ENCODE measurements around the gene PDXP. TPM values are rescaled to one million over a fixed set of nuclear protein-coding genes. Genes with fewer than 3 reads are reported as not detected.
A peak's percentile ranks its signal among the peaks of the same experiment; 100 is the strongest.

The PDXP gene
- total and polyA plus RNA-seq, 9 of the 15 experiments (the other 6 are each of a cell fraction or from before 2014, with no cell fraction given), result 7.9 to 54.2 (median 38.8) TPM

DNA sequence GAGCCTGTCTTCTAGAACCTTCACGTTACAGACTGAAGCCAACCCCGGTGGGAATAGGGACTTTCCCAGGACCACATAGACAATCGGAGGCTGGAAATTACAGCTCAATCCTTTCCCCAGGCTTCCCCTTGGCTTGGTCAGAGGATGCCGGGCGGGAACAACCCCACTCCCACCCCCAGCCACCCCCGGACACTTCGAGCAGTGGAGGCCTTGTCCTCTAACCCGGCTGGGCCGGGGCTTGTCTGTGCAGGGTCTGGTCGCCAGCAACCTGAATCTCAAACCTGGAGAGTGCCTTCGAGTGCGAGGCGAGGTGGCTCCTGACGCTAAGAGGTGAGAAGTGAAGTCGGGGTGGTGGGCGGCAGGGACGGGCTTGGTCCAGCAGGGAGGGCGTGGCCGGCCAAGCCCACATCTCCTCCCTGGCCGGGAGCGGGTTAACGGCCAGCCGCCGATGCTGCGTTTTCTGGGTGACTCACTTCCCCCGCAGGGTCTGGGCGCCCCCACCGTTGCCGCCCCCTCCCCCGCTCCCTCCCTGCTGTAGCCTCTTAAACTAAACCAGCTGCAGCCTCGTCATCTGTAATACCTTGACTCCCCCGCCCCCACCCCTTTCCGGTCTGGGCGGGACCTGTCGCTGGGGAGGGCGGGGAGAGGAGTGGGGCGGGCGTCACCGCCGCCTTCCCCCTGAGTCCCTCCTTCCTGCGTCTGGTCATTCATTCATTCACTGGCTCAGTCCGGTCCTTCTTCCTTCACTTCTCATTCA, 18.4 kb downstream of the PDXP start (continued):
- TF ChIP-seq KDM1A (IDR thresholded peaks at IDR 0.05) (peak in 1 of 2 experiments; percentile 52; a peak in 1 of 4 replicates), KAT8 (IDR thresholded peaks at IDR 0.05; ENCODE audit: low read depth) (no peak), ZC3H11A (IDR thresholded peaks at IDR 0.05; ENCODE audit: low read depth, low read length) (no peak), CBFB (CRISPR knock-in tag; IDR thresholded peaks at IDR 0.05) (no peak), POLR2G (IDR thresholded peaks at IDR 0.05; ENCODE audit: low read depth, low read length) (peak; percentile 74), HNRNPLL (IDR thresholded peaks at IDR 0.05; ENCODE audit: low read depth, low read length, poor library complexity, severe bottlenecking) (no peak), MTA1 (IDR thresholded peaks at IDR 0.05; ENCODE audit: borderline replicate concordance) (no peak), FOS (IDR thresholded peaks at IDR 0.05; ENCODE audit: extremely low read depth, insufficient read length) (peak; percentile 30), ZKSCAN3 (CRISPR knock-in tag; IDR thresholded peaks at IDR 0.05) (no peak), ERF (CRISPR knock-in tag; IDR thresholded peaks at IDR 0.05) (no peak), TAF9B (IDR thresholded peaks at IDR 0.05; ENCODE audit: partially characterized antibody) (peak; percentile 92), L3MBTL2 (IDR thresholded peaks at IDR 0.05) (peak; percentile 81), EZH2 (IDR thresholded peaks at IDR 0.05; ENCODE audit: borderline replicate concordance, low read depth, low read length) (no peak), ZNF184 (CRISPR knock-in tag; IDR thresholded peaks at IDR 0.05) (no peak), ZKSCAN1 (IDR thresholded peaks at IDR 0.05; ENCODE audit: low read depth, low read length) (no peak), ETV5 (CRISPR knock-in tag; IDR thresholded peaks at IDR 0.05; ENCODE audit: low read depth) (peak; percentile 92), NEUROD1 (IDR thresholded peaks at IDR 0.05; ENCODE audit: borderline replicate concordance, low read depth, low read length, partially characterized antibody) (peak; percentile 44), TAF15 (IDR thresholded peaks at IDR 0.05; ENCODE audit: low read depth, low read length) (no peak), E2F3 (CRISPR knock-in tag; IDR thresholded peaks at IDR 0.05) (no peak), ZFP30 (CRISPR knock-in tag; IDR thresholded peaks at IDR 0.05; ENCODE audit: borderline replicate concordance) (no peak), NCOA1 (IDR thresholded peaks at IDR 0.05; ENCODE audit: low read depth) (0 out of 2 replicates have a peak, but pooled peaks have one; percentile 37), PHF8 (IDR thresholded peaks at IDR 0.05; ENCODE audit: borderline replicate concordance, low read length) (peak; percentile 28; the same call in 1 of the 2 replicates), KDM5B (IDR thresholded peaks at IDR 0.05; ENCODE audit: insufficient replicate concordance, low read depth, low read length) (no peak), BACH1 (tag; IDR thresholded peaks at IDR 0.05) (no peak), LEF1 (IDR thresholded peaks at IDR 0.05) (peak; percentile 65), THRAP3 (IDR thresholded peaks at IDR 0.05; ENCODE audit: borderline replicate concordance) (no peak), ZNF24 (IDR thresholded peaks at IDR 0.05) (peak; percentile 99), TCF7 (IDR thresholded peaks at IDR 0.05; ENCODE audit: borderline replicate concordance) (0 out of 2 replicates have a peak, but pooled peaks have one; percentile 43)
- TF ChIP-seq, protein P1, sequence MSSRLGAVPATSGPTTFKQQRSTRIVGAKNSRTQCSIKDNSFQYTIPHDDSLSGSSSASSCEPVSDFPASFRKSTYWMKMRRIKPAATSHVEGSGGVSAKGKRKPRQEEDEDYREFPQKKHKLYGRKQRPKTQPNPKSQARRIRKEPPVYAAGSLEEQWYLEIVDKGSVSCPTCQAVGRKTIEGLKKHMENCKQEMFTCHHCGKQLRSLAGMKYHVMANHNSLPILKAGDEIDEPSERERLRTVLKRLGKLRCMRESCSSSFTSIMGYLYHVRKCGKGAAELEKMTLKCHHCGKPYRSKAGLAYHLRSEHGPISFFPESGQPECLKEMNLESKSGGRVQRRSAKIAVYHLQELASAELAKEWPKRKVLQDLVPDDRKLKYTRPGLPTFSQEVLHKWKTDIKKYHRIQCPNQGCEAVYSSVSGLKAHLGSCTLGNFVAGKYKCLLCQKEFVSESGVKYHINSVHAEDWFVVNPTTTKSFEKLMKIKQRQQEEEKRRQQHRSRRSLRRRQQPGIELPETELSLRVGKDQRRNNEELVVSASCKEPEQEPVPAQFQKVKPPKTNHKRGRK (tag; IDR thresholded peaks at IDR 0.05), result no peak
- TF ChIP-seq, protein P2, sequence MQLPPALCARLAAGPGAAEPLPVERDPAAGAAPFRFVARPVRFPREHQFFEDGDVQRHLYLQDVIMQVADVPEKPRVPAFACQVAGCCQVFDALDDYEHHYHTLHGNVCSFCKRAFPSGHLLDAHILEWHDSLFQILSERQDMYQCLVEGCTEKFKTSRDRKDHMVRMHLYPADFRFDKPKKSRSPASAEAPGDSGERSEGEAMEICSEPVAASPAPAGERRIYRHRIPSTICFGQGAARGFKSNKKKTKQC (CRISPR knock-in tag; IDR thresholded peaks at IDR 0.05), result no peak
